Ovary (tissue), 3 donors: ENCODE results near the gene CREBRF.

Experiments
- POLR2A ChIP-seq: fragments of 450-650 bp; IDR thresholded peaks from one replicate; pipeline ENCODE4 v1.6.1; 2017; ENCODE audit warnings: antibody characterized with exemption, mild to moderate bottlenecking, moderate library complexity
- TF ChIP-seq, protein P1 (sequence below), 3 donors: fragments of 450-650 bp in 2 of 3; fragments of 200-600 bp in 1 of 3; IDR thresholded peaks; one replicate each; pipeline versions ENCODE4 v1.5.1 to v1.8.0; 2016 to 2022; ENCODE audit warnings: antibody characterized with exemption in 3 of 3, mild to moderate bottlenecking in 1 of 3
- donor health status: DM: no; HTN: no; CAD: no.

GRCh38 chr5:173010021-173010420, 46.1 kb upstream of the CREBRF start:
- TF ChIP-seq, protein P1, sequence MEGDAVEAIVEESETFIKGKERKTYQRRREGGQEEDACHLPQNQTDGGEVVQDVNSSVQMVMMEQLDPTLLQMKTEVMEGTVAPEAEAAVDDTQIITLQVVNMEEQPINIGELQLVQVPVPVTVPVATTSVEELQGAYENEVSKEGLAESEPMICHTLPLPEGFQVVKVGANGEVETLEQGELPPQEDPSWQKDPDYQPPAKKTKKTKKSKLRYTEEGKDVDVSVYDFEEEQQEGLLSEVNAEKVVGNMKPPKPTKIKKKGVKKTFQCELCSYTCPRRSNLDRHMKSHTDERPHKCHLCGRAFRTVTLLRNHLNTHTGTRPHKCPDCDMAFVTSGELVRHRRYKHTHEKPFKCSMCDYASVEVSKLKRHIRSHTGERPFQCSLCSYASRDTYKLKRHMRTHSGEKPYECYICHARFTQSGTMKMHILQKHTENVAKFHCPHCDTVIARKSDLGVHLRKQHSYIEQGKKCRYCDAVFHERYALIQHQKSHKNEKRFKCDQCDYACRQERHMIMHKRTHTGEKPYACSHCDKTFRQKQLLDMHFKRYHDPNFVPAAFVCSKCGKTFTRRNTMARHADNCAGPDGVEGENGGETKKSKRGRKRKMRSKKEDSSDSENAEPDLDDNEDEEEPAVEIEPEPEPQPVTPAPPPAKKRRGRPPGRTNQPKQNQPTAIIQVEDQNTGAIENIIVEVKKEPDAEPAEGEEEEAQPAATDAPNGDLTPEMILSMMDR (IDR thresholded peaks at IDR 0.05): no peak
- TF ChIP-seq POLR2A: no peak
